Aorta (tissue), 5 donors: ENCODE data around the gene TMEM161B. TPM values are rescaled to one million over a fixed set of nuclear protein-coding genes. Genes with fewer than 3 reads are reported as not detected.

ENCODE experiments used
- ATAC-seq: fragments of 200-7000 bp; cut with Tn5 transposase; one replicate; pipeline ENCODE4 v1.9.1; 2022; ENCODE audit warnings: moderate library complexity; ENCODE audit not compliant: low FRiP score
- DNase-seq, 2 donors: peaks; one replicate each; pipeline ENCODE4 v3.0.0-alpha.2; 2020
- H3K27ac ChIP-seq, 2 donors: one replicate each; pipeline ENCODE4 v1.5.1; 2013; ENCODE audit warnings: low read length in 2 of 2, mild to moderate bottlenecking in 2 of 2, moderate library complexity in 2 of 2, control low read depth in 1 of 2, inconsistent platforms in 1 of 2, low read depth in 1 of 2
- H3K27me3 ChIP-seq, 2 donors: one replicate each; pipeline ENCODE4 v1.6.1; 2013; ENCODE audit warnings: control low read depth in 1 of 2, low read length in 1 of 2, mild to moderate bottlenecking in 1 of 2, moderate library complexity in 1 of 2; ENCODE audit not compliant: insufficient read depth in 2 of 2, control insufficient read depth in 1 of 2
- H3K36me3 ChIP-seq, 2 donors: one replicate each; pipeline ENCODE4 v1.6.1; 2013; ENCODE audit warnings: control low read depth in 1 of 2, low read length in 1 of 2, mild to moderate bottlenecking in 1 of 2; ENCODE audit not compliant: insufficient read depth in 2 of 2, control insufficient read depth in 1 of 2
- H3K4me1 ChIP-seq, 2 donors: one replicate each; pipeline ENCODE4 v1.6.1; 2013; ENCODE audit warnings: low read length in 2 of 2, control low read depth in 1 of 2, mild to moderate bottlenecking in 1 of 2, moderate library complexity in 1 of 2; ENCODE audit not compliant: insufficient read depth in 2 of 2, control insufficient read depth in 1 of 2
- H3K4me3 ChIP-seq, 2 donors: one replicate each; pipeline ENCODE4 v1.5.1; 2013; ENCODE audit warnings: low read length in 2 of 2, control low read depth in 1 of 2, mild to moderate bottlenecking in 1 of 2
- H3K9me3 ChIP-seq: one replicate; pipeline ENCODE4 v1.6.1; 2013; ENCODE audit warnings: mild to moderate bottlenecking, low read length; ENCODE audit not compliant: control insufficient read depth
- WGBS, 2 donors: extraction: QIAGEN DNeasy Blood & Tissue Kit; methylation state at CpG; one replicate each; pipeline ENCODE4 v1.1.7; 2013; 5-methylcytosine and 5-hydroxymethylcytosine counted together
- intact Hi-C, 2 donors: fragments of 100-400 bp; cut with DNase I; formaldehyde crosslinking; loops; one replicate each; pipeline versions ENCODE4 v1.14.2 to v1.15.0; 2022
- long read RNA-seq, 2 donors: library from polyadenylated mRNA; unstranded; transcript quantifications; one replicate each; pipeline ENCODE4 v2.0.0, GENCODE V29; 2020 to 2021
- polyA plus RNA-seq, 2 donors: library from polyadenylated mRNA; stranded (reverse); fragments of 200-250 nt; gene quantifications; one replicate each; pipeline ENCODE4 v1.2.3, GENCODE V29; 2013
- total RNA-seq, 2 donors: library from RNA; stranded (reverse); fragmentation: NEBNext Ultra II Directional; extraction: Animal tissue kit (Norgen Biotek cat#: 25700); gene quantifications; one replicate each; pipeline ENCODE4 v1.2.1, GENCODE V29; 2021
- donor health status: healthy with polysubstance abuse.
- donor health status: Bipolar disorder and iron deficiency.
- donor health status: DM: no; HTN: no; CAD: no.
- donor health status: DM: no; HTN: no; CAD: no.
- donor health status: DM: yes; HTN: yes; CAD: no.

TMEM161B gene
- total RNA-seq (10 to 100 TPM; 15.9 to 18.8 TPM), polyA plus RNA-seq (1 to 10 TPM; 5.3 to 9.7 TPM)
- long read RNA-seq, donor 1, partial matches to known transcripts = 1 of 7 reads
- long read RNA-seq, donor 1, other reads (novel, unspliced or antisense) = 5 of 7 reads
- long read RNA-seq, donor 2, partial matches to known transcripts = 1 of 7 reads
- long read RNA-seq, donor 2, other reads (novel, unspliced or antisense) = 2 of 7 reads

DNA sequence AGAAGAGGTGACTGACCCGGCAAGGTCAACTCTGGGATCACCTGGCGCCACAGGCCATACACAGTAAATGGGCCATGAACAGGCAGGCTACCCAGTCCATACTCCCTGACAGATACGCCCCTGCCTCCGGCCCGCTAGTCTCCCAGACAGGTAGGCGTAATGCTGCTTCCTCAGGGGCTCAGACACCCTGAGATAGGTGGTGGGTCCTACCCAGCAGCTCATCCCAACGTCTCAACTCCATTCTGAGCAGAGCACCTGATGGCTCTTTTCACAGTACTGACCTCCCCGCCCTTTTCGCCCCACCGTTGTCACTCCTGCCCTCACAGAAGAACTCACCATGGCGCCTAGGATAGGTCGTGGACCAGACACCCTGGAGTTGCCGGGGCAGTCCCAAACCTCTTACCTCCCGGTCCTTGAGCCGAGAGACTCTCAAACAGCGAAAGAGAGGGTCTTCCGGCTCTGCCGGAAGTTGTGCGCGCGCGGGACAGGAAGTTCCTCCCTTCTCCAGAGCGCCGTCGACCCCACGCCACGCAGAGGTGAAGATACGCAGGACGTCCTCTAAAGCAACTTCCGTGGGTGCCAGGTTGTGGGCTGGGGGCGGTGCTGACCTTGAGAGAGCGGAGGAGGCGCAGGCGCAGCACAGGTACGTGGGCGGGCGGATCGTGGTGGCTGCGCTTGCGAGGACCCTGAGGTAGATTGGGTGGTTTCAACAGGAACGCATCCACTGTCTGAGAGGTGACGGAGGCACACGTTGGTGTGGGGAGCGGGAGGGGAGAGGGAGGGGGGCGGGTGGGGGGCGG lies at the start of gene TMEM161B:
TMEM161B (minus strand) TSS at position 461 of the 800 bp plus-strand sequence; CDS start at position 339, 122 bp downstream.
- Histone ChIP-seq H3K4me1 (peaks cover 0 to 4% of the 10 kb centered on the region in 2 donors), H3K36me3 (no peaks in the 10 kb centered on the region), H3K27ac (peak within 1 kb of the TSS in 1 of 2 donors; percentile 19), H3K27me3 (no peaks in the 10 kb centered on the region), H3K9me3 (no peaks in the 10 kb centered on the region), H3K4me3 (peak within 1 kb of the TSS; percentile 73 to 83)
- intact Hi-C loops = loop anchor here in 1 of 2 donors (1.0 kb wide), 1 partner anchor 127 kb away; no protein-coding TSS in a partner anchor
- ATAC-seq (peak; percentile 96), DNase-seq (peak; percentile 92 to 95)
- 1 to 2% methylated on average over 41 to 46 of the region's 46 CpGs for WGBS, 2 donors

DNA sequence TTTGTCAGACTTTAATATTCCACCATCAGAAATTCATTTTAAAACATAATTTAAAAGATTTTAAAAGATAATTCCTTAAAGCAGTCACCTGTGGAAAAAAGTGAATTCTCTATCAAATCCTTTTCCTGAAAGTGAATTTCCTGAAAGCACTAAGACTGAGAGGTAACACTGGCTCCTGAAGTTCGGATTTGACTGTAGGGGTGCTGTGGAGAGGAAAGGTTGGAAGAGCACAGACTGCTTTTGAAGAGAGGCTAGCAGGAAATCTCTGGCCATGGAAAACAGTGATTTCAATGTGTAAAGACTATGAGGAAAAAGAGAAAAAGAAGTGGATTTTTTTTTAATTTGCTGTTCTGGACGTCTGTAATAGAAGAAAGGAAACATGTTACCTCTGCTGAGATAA lies 35.7 kb upstream of the TMEM161B start:
- H3K4me3 ChIP-seq = no peak overlapping the region
- H3K9me3 ChIP-seq = no peaks in the 10 kb centered on the region
- no peaks in the 10 kb centered on the region for H3K36me3 ChIP-seq
- intact Hi-C loops = no loop called here
- no peaks in the 10 kb centered on the region for H3K4me1 ChIP-seq
- no peak for DNase-seq
- no peak for ATAC-seq
- H3K27ac ChIP-seq = no peak overlapping the region
- WGBS, 2 donors = 27 to 32% methylated on average over 2 of the region's 2 CpGs
- H3K27me3 ChIP-seq = no peaks in the 10 kb centered on the region

DNA sequence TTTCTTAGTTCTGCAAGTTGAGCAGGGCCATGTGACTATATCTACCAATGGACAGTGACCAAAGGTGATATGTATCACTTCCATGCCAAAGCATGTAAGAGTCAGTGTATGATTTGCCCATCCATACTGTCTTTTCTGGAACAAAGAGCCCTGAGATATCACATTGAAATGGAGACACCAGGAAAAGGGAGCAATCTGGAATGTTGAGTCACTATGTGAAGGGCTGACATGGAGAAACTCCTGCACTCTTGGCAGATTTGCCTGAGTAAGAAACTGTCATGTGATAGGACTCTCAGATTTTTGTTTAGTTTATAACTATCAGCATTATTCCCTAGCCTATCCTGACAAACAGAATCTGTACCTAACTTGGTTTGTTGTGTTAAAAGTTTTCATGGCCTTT lies 29.8 kb upstream of the TMEM161B start:
- Histone ChIP-seq H3K4me1 (no peaks in the 10 kb centered on the region), H3K4me3 (no peak overlapping the region), H3K27ac (no peak overlapping the region), H3K9me3 (peaks cover 1% of the 10 kb centered on the region), H3K36me3 (no peaks in the 10 kb centered on the region), H3K27me3 (no peaks in the 10 kb centered on the region)
- intact Hi-C loops = no loop called here
- no peak for DNase-seq
- ATAC-seq = no peak

DNA sequence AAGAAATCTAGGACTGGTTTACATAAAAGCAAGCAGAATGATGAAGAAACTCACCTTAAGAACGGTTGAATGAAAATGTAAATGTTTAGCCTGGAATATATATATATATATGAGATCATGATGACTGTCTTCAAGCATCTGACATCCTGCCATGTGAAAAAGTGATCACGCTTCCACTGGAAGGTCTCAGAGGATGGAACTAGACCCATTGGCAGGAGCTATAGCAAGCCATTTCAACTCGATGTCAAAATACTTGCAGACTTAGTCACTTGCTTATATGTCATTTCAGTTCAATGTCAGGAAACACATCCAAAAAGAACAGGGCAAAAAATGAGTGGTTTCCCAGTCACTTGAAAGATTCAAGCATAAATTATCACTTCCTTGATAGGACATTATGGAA lies 22.2 kb upstream of the TMEM161B start:
- no peak for ATAC-seq
- DNase-seq = no peak
- no peaks in the 10 kb centered on the region for H3K4me1 ChIP-seq
- 53 to 58% methylated on average over 3 of the region's 3 CpGs for WGBS, 2 donors
- H3K27me3 ChIP-seq = no peaks in the 10 kb centered on the region
- intact Hi-C loops = no loop called here
- peaks cover 1% of the 10 kb centered on the region for H3K9me3 ChIP-seq
- H3K27ac ChIP-seq = no peak overlapping the region
- no peak overlapping the region for H3K4me3 ChIP-seq
- peaks cover 0 to 2% of the 10 kb centered on the region in 2 donors for H3K36me3 ChIP-seq

DNA sequence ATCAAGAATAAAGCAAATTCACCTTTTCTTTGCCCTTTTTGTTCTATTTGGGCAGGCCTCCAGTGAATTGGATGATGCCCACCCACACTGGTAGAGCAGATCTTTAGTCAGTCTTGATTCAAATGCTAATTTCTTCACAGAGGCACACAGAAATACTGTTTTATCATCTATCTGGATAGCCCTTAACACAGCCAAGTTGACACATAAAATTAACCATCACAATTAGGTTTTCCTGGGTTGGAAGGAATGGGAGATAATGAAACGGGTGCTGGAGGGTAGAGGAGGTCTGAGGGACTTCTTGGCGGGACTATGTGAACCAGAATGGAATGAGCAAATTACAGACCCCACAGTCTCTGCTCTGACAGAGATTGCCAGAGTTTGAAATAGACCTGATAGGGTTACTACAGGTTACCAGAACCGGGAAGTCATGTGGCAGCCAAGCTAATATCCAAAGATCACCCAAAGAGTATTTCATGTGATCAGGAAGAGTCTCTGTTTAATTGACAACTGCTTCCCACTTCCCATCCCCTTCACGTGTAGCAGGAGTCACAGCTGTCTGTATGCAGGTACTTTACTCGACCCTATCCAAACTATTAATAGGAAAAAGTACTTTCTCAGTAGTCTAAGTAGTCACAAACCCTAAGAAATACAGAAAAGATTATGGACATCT lies 20.0 kb upstream of the TMEM161B start:
- no peak overlapping the region for H3K27ac ChIP-seq
- no peak for ATAC-seq
- H3K27me3 ChIP-seq = no peaks in the 10 kb centered on the region
- H3K4me3 ChIP-seq = no peak overlapping the region
- 82 to 83% methylated on average over 5 of the region's 5 CpGs for WGBS, 2 donors
- DNase-seq = no peak
- peaks cover 0 to 2% of the 10 kb centered on the region in 2 donors for H3K36me3 ChIP-seq
- no peaks in the 10 kb centered on the region for H3K9me3 ChIP-seq
- intact Hi-C loops = no loop called here
- H3K4me1 ChIP-seq = no peaks in the 10 kb centered on the region

DNA sequence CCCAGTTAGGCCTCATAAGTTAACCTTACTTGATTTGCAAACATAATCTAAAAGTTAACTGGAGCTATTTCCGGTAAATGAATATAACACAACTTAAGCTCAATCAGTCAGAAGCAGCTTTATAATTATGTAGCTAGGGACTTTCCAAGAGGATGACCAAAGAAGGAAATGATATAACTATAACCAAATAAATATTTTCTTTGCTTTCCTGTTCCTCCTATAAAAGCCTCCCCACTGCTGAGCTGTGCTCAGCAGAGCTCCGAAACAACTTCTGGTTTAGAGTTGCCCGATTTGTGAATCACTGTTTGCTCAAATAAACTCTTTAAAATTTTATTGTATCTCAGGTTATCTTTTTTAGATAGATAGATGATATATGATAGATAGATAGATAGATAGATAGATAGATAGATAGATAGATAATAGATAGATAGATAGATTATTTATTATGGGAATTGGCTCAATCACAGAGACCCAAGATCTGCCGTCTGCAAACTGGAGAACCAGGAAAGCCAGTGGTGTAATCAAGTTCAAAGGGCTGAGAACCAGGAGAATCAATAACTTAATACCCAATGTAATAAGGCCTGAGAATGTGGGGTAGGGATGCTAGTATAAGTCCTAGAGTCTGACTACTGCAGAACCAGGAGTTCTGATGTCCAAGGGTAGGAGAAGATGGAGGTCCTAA lies 19.3 kb upstream of the TMEM161B start:
- intact Hi-C loops = no loop called here
- Histone ChIP-seq H3K36me3 (peaks cover 0 to 2% of the 10 kb centered on the region in 2 donors), H3K27me3 (no peaks in the 10 kb centered on the region), H3K9me3 (no peaks in the 10 kb centered on the region), H3K4me1 (no peaks in the 10 kb centered on the region), H3K4me3 (no peak overlapping the region), H3K27ac (no peak overlapping the region)
- ATAC-seq (no peak), DNase-seq (no peak)
- 93 to 97% methylated on average over 4 of the region's 4 CpGs for WGBS, 2 donors

DNA sequence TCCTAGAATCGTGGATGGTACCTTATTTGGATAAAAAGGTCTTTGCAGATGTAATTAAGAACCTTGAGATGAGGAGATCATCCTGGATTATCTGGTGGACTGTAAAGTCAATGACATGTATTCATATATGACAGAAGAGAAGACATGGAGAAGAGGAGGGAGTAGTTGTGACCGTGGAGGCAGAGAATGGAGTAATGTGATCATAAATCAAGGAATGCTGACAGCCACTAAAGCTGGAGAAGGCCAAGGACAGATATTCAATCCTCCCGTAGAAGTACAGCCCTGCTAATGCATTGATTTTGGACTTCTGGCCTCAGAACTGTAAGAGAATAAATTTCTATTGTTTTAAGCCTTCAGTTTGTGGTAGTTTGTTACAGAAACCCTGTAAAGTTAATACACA lies 18.7 kb upstream of the TMEM161B start:
- Histone ChIP-seq H3K36me3 (peaks cover 0 to 2% of the 10 kb centered on the region in 2 donors), H3K4me1 (no peaks in the 10 kb centered on the region), H3K9me3 (no peaks in the 10 kb centered on the region), H3K4me3 (no peak overlapping the region), H3K27ac (no peak overlapping the region), H3K27me3 (no peaks in the 10 kb centered on the region)
- DNase-seq (no peak), ATAC-seq (no peak)
- intact Hi-C loops = no loop called here
- 67 to 71% methylated on average over 3 of the region's 3 CpGs for WGBS, 2 donors

DNA sequence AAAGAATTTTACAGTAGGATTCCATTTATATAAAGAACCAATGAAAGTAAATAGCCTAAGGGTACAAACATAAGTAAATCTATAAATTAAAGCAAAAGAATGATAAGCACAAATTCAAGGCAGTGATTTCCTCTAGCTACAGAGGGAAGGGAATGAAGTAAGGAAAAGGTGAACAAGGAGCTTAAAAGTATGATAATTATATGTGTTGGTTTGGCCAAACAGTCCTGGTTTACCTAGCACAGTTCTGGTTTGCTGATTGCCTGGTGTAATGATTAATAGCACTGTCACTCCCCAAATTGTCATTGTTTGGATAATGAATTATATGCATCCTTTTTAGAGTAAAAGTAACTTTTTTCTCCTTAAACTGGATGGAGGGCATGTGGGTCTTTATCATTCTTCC lies 15.0 kb upstream of the TMEM161B start:
- no peak overlapping the region for H3K27ac ChIP-seq
- no peak overlapping the region for H3K4me3 ChIP-seq
- intact Hi-C loops = no loop called here
- DNase-seq (no peak), ATAC-seq (no peak)
- H3K36me3 ChIP-seq = peaks cover 0 to 2% of the 10 kb centered on the region in 2 donors
- H3K27me3 ChIP-seq = no peaks in the 10 kb centered on the region
- H3K4me1 ChIP-seq = no peaks in the 10 kb centered on the region
- no peaks in the 10 kb centered on the region for H3K9me3 ChIP-seq
